Astrocyte (in vitro differentiated cells and primary cell): ENCODE measurements around the gene HPN.

Source experiments
- CTCF ChIP-seq: IDR thresholded peaks from 2 replicates; pipeline ENCODE4 v1.5.1; 2011; ENCODE audit warnings: low read depth, mild to moderate bottlenecking, inconsistent platforms, low read length, moderate library complexity; ENCODE audit not compliant: insufficient read depth
- EZH2 ChIP-seq: IDR thresholded peaks from 2 replicates; pipeline ENCODE4 v1.6.1; 2012; ENCODE audit warnings: mild to moderate bottlenecking, low read length, inconsistent platforms; ENCODE audit not compliant: insufficient read depth

- TF ChIP-seq CTCF (peak; percentile 33), EZH2 (no peak)
Measured at GRCh38 chr19:35090506-35091214, 49.1 kb downstream of the HPN start.
